A549 (cell line): ENCODE results near the gene CTIF. TPM values are rescaled to one million over a fixed set of nuclear protein-coding genes. Genes with fewer than 3 reads are reported as not detected.

ENCODE experiments used
- ATAC-seq, 2 experiments: fragments of 200-7000 bp in 1 of 2; fragments of >200 bp in 1 of 2; cut with Nextera tagmentation in 1 of 2; cut with Tn5 transposase in 1 of 2; 3 replicates each; pipeline versions ENCODE4 v1.8.0 to v1.9.1; 2018 to 2020; ENCODE audit warnings: mild to moderate bottlenecking in 1 of 2, moderate library complexity in 1 of 2
- CTCF ChIA-PET: fragments of 300-600 bp; sonication (Branson Sonifier 250); formaldehyde crosslinking; extraction: SDS; loops from one replicate; lab custom pipeline; 2021; ENCODE audit warnings: antibody characterized with exemption, inconsistent platforms; lab: Yijun Ruan, JAX
- POLR2A ChIA-PET: fragments of 350-600 bp; formaldehyde crosslinking; extraction: SDS; loops from one replicate; lab custom pipeline; 2021; ENCODE audit warnings: antibody characterized with exemption, inconsistent platforms; lab: Yijun Ruan, JAX
- DNase-seq, 2 experiments: peaks; one replicate each; pipeline versions ENCODE4 v3.0.0 to v3.0.0-alpha.2; 2011 to 2016; ENCODE audit warnings: low read depth in 1 of 2, low spot score in 1 of 2
- FAIRE-seq: peaks from 2 replicates; lab custom pipeline; 2011; peaks lifted over from hg19 to GRCh38; lab: Jason Lieb, UNC
- H3K27ac ChIP-seq, 2 experiments: fragments of >200 bp; sonication (Bioruptor Twin); formaldehyde crosslinking; 3 replicates each; pipeline ENCODE4 v1.5.1; 2016 to 2017
- H3K4me1 ChIP-seq: fragments of >200 bp; sonication (Bioruptor Twin); formaldehyde crosslinking; 3 replicates; pipeline ENCODE4 v1.6.1; 2016
- H3K4me2 ChIP-seq: fragments of >200 bp; sonication (Bioruptor Twin); formaldehyde crosslinking; 3 replicates; pipeline ENCODE4 v1.6.1; 2016
- H3K4me3 ChIP-seq: fragments of >200 bp; sonication (Bioruptor Twin); formaldehyde crosslinking; 3 replicates; pipeline ENCODE4 v1.5.1; 2016
- H3K9me3 ChIP-seq: fragments of >200 bp; sonication (Bioruptor Twin); formaldehyde crosslinking; 3 replicates; pipeline ENCODE4 v1.6.1; 2016
- BHLHE40 ChIP-seq: IDR thresholded peaks from 2 replicates; pipeline ENCODE4 v1.6.1; 2012; ENCODE audit warnings: low read depth, low read length, inconsistent platforms
- CBX2 ChIP-seq: fragments of 200-600 bp; sonication (generic); IDR thresholded peaks from 2 replicates; pipeline ENCODE4 v1.6.1; 2016; ENCODE audit warnings: low read depth, mild to moderate bottlenecking, borderline replicate concordance
- CHD2 ChIP-seq: fragments of 150-350 bp; IDR thresholded peaks from 2 replicates; pipeline ENCODE4 v1.6.1; 2014; ENCODE audit warnings: low read length; ENCODE audit not compliant: partially characterized antibody
- CHD4 ChIP-seq: fragments of 200-600 bp; sonication (generic); IDR thresholded peaks from 2 replicates; pipeline ENCODE4 v1.6.1; 2016; ENCODE audit warnings: antibody characterized with exemption, mild to moderate bottlenecking, borderline replicate concordance
- EHF ChIP-seq: fragments of 250-450 bp; sonication (Bioruptor Pico); IDR thresholded peaks from 2 replicates; pipeline ENCODE4 v1.5.0; 2020; ENCODE audit warnings: mild to moderate bottlenecking
- ELK1 ChIP-seq: fragments of 150-350 bp; IDR thresholded peaks from 2 replicates; pipeline ENCODE4 v1.6.1; 2014; ENCODE audit warnings: low read depth, mild to moderate bottlenecking, low read length
- FOXS1 ChIP-seq: fragments of 250-450 bp; sonication (Bioruptor Pico); IDR thresholded peaks from 2 replicates; pipeline ENCODE4 v1.5.0; 2020; ENCODE audit warnings: mild to moderate bottlenecking, moderate library complexity
- HEYL ChIP-seq: fragments of 250-450 bp; sonication (Bioruptor Pico); IDR thresholded peaks from 2 replicates; pipeline ENCODE4 v1.8.0; 2021; ENCODE audit warnings: mild to moderate bottlenecking, moderate library complexity
- HOXA7 ChIP-seq: fragments of 250-450 bp; sonication (Bioruptor Pico); IDR thresholded peaks from 2 replicates; pipeline ENCODE4 v1.5.0; 2020; ENCODE audit warnings: mild to moderate bottlenecking, moderate library complexity
- JUN ChIP-seq, 2 experiments: fragments of >200 bp; sonication (Bioruptor Twin); formaldehyde crosslinking; IDR thresholded peaks; 2 replicates in 1 of 2; 3 replicates in 1 of 2; pipeline ENCODE4 v1.6.1; 2016 to 2017
- KDM5A ChIP-seq: fragments of 200-600 bp; sonication (generic); IDR thresholded peaks from 2 replicates; pipeline ENCODE4 v1.6.1; 2016; ENCODE audit warnings: antibody characterized with exemption, mild to moderate bottlenecking
- MAFK ChIP-seq: fragments of 450-650 bp; IDR thresholded peaks from 2 replicates; pipeline ENCODE4 v1.6.1; 2014; ENCODE audit not compliant: partially characterized antibody
- PHF8 ChIP-seq: fragments of 200-600 bp; sonication (generic); IDR thresholded peaks from 2 replicates; pipeline ENCODE4 v1.6.1; 2016; ENCODE audit warnings: low read depth, mild to moderate bottlenecking, antibody characterized with exemption, moderate library complexity, borderline replicate concordance
- POLR2A ChIP-seq: IDR thresholded peaks from 2 replicates; pipeline ENCODE4 v1.6.1; 2012; ENCODE audit warnings: mild to moderate bottlenecking, low read length
- SREBF2 ChIP-seq: fragments of 450-650 bp; IDR thresholded peaks from 2 replicates; pipeline ENCODE4 v1.6.1; 2014; ENCODE audit warnings: mild to moderate bottlenecking, moderate library complexity
- TP53 ChIP-seq: fragments of 250-450 bp; sonication (Bioruptor Pico); IDR thresholded peaks from 2 replicates; pipeline ENCODE4 v1.5.0; 2021; ENCODE audit warnings: mild to moderate bottlenecking, moderate library complexity
- USF2 ChIP-seq: fragments of 450-650 bp; IDR thresholded peaks from 2 replicates; pipeline ENCODE4 v1.6.1; 2014; ENCODE audit warnings: antibody characterized with exemption
- ZC3H11A ChIP-seq: fragments of 450-650 bp; IDR thresholded peaks from 2 replicates; pipeline ENCODE4 v1.6.1; 2014; ENCODE audit warnings: antibody characterized with exemption, mild to moderate bottlenecking
- ZFP36 ChIP-seq: fragments of 450-650 bp; IDR thresholded peaks from 2 replicates; pipeline ENCODE4 v1.6.1; 2014; ENCODE audit warnings: borderline replicate concordance; ENCODE audit not compliant: partially characterized antibody
- ZNF302 ChIP-seq: fragments of 250-450 bp; sonication (Bioruptor Pico); IDR thresholded peaks from 2 replicates; pipeline ENCODE4 v1.9.0; 2021; ENCODE audit warnings: inconsistent platforms, mild to moderate bottlenecking, moderate library complexity
- ZSCAN20 ChIP-seq: fragments of 250-450 bp; sonication (Bioruptor Pico); IDR thresholded peaks from 2 replicates; pipeline ENCODE4 v1.8.0; 2022; ENCODE audit warnings: mild to moderate bottlenecking, moderate library complexity
- WGBS: methylation state at CpG from one replicate; pipeline ENCODE4 v1.1.6; 2017; ENCODE audit errors: missing lambda C conversion rate; 5-methylcytosine and 5-hydroxymethylcytosine counted together
- polyA plus RNA-seq, 4 experiments: library from polyadenylated mRNA; depleted of rRNA in 3 of 4; stranded (reverse); fragments of >200 nt; fragmentation: RNase III in 1 of 4; extraction: RNeasy Plus Mini Kit Qiagen cat#74134 plus additional on column Dnase treatment in 1 of 4; gene quantifications; 2 replicates in 3 of 4; 3 replicates in 1 of 4; pipeline ENCODE4 v1.2.3, GENCODE V29; 2011 to 2017
- TF ChIP-seq, protein P1 (sequence below): fragments of 200-600 bp; sonication (generic); IDR thresholded peaks from 2 replicates; pipeline ENCODE4 v1.6.1; 2016; ENCODE audit warnings: antibody characterized with exemption, mild to moderate bottlenecking, moderate library complexity
- TF ChIP-seq, protein P2 (sequence below): IDR thresholded peaks from 2 replicates; pipeline ENCODE4 v1.6.1; 2012
- TF ChIP-seq, protein P3 (sequence below): fragments of >200 bp; sonication (Bioruptor Twin); formaldehyde crosslinking; IDR thresholded peaks from 3 replicates; pipeline ENCODE4 v1.5.1; 2016

The CTIF gene
- polyA plus RNA-seq, 2 of the 4 experiments (the other 2 are of a cell fraction), result 17.0 to 24.7 TPM

DNA sequence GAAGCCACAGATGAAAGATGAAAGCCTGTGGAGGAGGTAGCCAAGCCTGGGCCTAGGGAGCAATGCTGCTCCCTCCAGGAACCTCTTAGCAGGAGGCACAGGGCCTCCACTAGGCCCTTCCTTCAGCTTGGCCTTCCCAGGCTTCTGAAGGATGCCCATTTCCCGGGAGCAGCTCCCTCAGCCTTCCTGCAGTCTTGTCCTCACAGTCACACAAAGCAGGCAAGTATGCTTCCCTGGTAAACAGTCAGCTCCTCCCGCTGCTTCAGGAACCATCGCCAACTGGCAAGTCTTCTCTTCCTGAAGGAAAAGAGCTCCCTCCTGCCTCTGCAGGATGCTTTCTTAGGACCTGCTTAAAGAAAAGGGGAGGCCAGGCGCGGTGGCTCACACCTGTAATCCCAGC, 358.7 kb downstream of the CTIF start:
- TF ChIP-seq SREBF2, result no peak
- TF ChIP-seq FOXS1 (CRISPR knock-in tag), result no peak
- TF ChIP-seq CHD2, result no peak
- TF ChIP-seq PHF8, result no peak
- TF ChIP-seq TP53, result no peak
- TF ChIP-seq HOXA7 (CRISPR knock-in tag), result no peak
- TF ChIP-seq KDM5A, result no peak
- TF ChIP-seq, protein P1, sequence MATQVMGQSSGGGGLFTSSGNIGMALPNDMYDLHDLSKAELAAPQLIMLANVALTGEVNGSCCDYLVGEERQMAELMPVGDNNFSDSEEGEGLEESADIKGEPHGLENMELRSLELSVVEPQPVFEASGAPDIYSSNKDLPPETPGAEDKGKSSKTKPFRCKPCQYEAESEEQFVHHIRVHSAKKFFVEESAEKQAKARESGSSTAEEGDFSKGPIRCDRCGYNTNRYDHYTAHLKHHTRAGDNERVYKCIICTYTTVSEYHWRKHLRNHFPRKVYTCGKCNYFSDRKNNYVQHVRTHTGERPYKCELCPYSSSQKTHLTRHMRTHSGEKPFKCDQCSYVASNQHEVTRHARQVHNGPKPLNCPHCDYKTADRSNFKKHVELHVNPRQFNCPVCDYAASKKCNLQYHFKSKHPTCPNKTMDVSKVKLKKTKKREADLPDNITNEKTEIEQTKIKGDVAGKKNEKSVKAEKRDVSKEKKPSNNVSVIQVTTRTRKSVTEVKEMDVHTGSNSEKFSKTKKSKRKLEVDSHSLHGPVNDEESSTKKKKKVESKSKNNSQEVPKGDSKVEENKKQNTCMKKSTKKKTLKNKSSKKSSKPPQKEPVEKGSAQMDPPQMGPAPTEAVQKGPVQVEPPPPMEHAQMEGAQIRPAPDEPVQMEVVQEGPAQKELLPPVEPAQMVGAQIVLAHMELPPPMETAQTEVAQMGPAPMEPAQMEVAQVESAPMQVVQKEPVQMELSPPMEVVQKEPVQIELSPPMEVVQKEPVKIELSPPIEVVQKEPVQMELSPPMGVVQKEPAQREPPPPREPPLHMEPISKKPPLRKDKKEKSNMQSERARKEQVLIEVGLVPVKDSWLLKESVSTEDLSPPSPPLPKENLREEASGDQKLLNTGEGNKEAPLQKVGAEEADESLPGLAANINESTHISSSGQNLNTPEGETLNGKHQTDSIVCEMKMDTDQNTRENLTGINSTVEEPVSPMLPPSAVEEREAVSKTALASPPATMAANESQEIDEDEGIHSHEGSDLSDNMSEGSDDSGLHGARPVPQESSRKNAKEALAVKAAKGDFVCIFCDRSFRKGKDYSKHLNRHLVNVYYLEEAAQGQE, result no peak
- no peak for TF ChIP-seq CBX2
- no peak for TF ChIP-seq POLR2A
- no peak for TF ChIP-seq HEYL
- TF ChIP-seq CHD4, result no peak
- TF ChIP-seq, protein P2, sequence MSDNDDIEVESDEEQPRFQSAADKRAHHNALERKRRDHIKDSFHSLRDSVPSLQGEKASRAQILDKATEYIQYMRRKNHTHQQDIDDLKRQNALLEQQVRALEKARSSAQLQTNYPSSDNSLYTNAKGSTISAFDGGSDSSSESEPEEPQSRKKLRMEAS, result no peak
- TF ChIP-seq USF2, result no peak
- no peak overlapping the region for H3K4me2 ChIP-seq
- no peak for ATAC-seq
- no peak overlapping the region for H3K4me3 ChIP-seq
- peaks cover 8% of the 10 kb centered on the region; the same call in 2 of the 3 replicates for H3K9me3 ChIP-seq
- FAIRE-seq, result no peak
- POLR2A ChIA-PET, result no interaction called here
- H3K4me1 ChIP-seq, result peaks cover 27% of the 10 kb centered on the region
- peak overlapping the region; percentile 52 to 79; a peak in 5 of 6 replicates for H3K27ac ChIP-seq
- DNase-seq, result no peak
- CTCF ChIA-PET, result interaction anchor here (0.5 kb wide), 1 partner anchor 168 kb away, joined by 3 read pairs; no protein-coding TSS in a partner anchor
- 93% methylated on average over 5 of the region's 5 CpGs for WGBS

GRCh38 chr18:48898521-48898920, 359.7 kb downstream of the CTIF start:
- POLR2A ChIA-PET, result no interaction called here
- 95% methylated on average over 4 of the region's 4 CpGs for WGBS
- H3K9me3 ChIP-seq, result peaks cover 8% of the 10 kb centered on the region; the same call in 2 of the 3 replicates
- TF ChIP-seq EHF (CRISPR knock-in tag), result no peak
- no peak for TF ChIP-seq JUN (IDR thresholded peaks at IDR 0.05)
- TF ChIP-seq SREBF2, result no peak
- no peak for TF ChIP-seq KDM5A
- no peak for TF ChIP-seq HOXA7 (CRISPR knock-in tag)
- TF ChIP-seq CHD2, result no peak
- TF ChIP-seq BHLHE40, result no peak
- no peak for TF ChIP-seq ZC3H11A
- TF ChIP-seq ZNF302 (CRISPR knock-in tag), result no peak
- ATAC-seq (no peak), DNase-seq (no peak), FAIRE-seq (no peak)
- CTCF ChIA-PET, result no interaction called here
- H3K27ac ChIP-seq, result no peak overlapping the region
- H3K4me3 ChIP-seq, result no peak overlapping the region
- H3K4me1 ChIP-seq, result peaks cover 32% of the 10 kb centered on the region
- no peak overlapping the region for H3K4me2 ChIP-seq

DNA sequence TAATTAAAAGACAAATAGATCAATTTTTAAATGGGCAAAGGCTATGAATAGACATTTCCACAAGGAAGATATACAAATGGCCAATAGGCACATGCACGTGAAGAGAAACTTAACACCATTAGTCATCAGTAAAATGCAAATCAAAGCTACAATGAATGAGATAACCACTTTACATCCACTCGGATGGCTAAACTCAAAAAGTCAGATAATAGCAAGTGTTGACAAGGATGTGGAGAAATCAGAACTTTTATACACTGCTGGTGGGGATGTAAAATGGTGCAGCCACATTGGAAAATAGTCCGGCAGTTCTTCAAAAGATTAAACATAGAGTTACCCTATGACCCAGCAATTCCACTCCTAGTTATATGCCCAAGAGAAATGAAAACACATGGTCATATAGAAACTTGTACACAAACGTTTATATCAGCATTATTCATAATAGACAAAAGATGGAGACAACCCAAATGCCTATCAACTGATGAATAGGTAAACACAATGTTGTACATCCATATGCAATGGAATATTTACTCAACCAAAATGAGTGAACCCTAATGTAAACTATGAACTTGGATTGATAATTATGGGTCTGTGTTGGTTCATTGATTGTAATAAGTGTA, 360.8 kb downstream of the CTIF start:
- ATAC-seq (no peak), FAIRE-seq (no peak), DNase-seq (no peak)
- Histone ChIP-seq H3K27ac (no peak overlapping the region), H3K4me1 (peaks cover 32% of the 10 kb centered on the region), H3K4me2 (no peak overlapping the region), H3K4me3 (no peak overlapping the region), H3K9me3 (peaks cover 13% of the 10 kb centered on the region)
- TF ChIP-seq ELK1, result no peak
- no peak for TF ChIP-seq BHLHE40
- TF ChIP-seq, protein P3, sequence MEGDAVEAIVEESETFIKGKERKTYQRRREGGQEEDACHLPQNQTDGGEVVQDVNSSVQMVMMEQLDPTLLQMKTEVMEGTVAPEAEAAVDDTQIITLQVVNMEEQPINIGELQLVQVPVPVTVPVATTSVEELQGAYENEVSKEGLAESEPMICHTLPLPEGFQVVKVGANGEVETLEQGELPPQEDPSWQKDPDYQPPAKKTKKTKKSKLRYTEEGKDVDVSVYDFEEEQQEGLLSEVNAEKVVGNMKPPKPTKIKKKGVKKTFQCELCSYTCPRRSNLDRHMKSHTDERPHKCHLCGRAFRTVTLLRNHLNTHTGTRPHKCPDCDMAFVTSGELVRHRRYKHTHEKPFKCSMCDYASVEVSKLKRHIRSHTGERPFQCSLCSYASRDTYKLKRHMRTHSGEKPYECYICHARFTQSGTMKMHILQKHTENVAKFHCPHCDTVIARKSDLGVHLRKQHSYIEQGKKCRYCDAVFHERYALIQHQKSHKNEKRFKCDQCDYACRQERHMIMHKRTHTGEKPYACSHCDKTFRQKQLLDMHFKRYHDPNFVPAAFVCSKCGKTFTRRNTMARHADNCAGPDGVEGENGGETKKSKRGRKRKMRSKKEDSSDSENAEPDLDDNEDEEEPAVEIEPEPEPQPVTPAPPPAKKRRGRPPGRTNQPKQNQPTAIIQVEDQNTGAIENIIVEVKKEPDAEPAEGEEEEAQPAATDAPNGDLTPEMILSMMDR, result no peak
- TF ChIP-seq ZFP36, result peak; percentile 78
- peak; percentile 13 for TF ChIP-seq MAFK
- TF ChIP-seq ZSCAN20, result no peak
- 74% methylated on average over 4 of the region's 4 CpGs for WGBS
- ChIA-PET POLR2A (no interaction called here), CTCF (interaction anchor here (0.6 to 0.7 kb wide), 2 partner anchors 49 to 269 kb away, joined by 3 to 4 read pairs; no protein-coding TSS in a partner anchor)
